Measurements from ENCODE around the gene CEP295NL.
A peak's percentile ranks its signal among the peaks of the same experiment; 100 is the strongest.
"Not testable (repeated sequence)": the region's sequence is repeated elsewhere in the genome, so short reads cannot be mapped to it uniquely, and the experiment has no call there.

CEP295NL gene

GRCh38 chr17:78905116-78905515 lies 2.1 kb upstream of the CEP295NL start:
- DNase-seq (ENCODE audit: low read depth) = no peak

GRCh38 chr17:78904371-78904770 lies 1.4 kb upstream of the CEP295NL start:
- DNase-seq (ENCODE audit: low read depth) = no peak

GRCh38 chr17:78902231-78902630 lies 770 bp downstream of the CEP295NL start:
- not testable (repeated sequence) for DNase-seq (ENCODE audit: low read depth)

- DNase-seq (ENCODE audit: low read depth) = no peak
Observed at GRCh38 chr17:78901806-78902205, 1.2 kb downstream of the CEP295NL start.

- no peak for DNase-seq (ENCODE audit: low read depth)
Observed at GRCh38 chr17:78900816-78901215, 2.2 kb downstream of the CEP295NL start.

- DNase-seq (ENCODE audit: low read depth) = peak; percentile 30
Observed at GRCh38 chr17:78899361-78900260, 3.4 kb downstream of the CEP295NL start.

GRCh38 chr17:78898947-78899346 lies 4.1 kb downstream of the CEP295NL start:
- DNase-seq (ENCODE audit: low read depth) = no peak

GRCh38 chr17:78898075-78898836 lies 4.7 kb downstream of the CEP295NL start:
- no peak for DNase-seq (ENCODE audit: low read depth)

- no peak for DNase-seq (ENCODE audit: low read depth)
Observed at GRCh38 chr17:78897664-78898047, 5.3 kb downstream of the CEP295NL start.

GRCh38 chr17:78896834-78897663 lies 6.0 kb downstream of the CEP295NL start:
- no peak for DNase-seq (ENCODE audit: low read depth)

GRCh38 chr17:78896091-78896833 lies 6.7 kb downstream of the CEP295NL start:
- no peak for DNase-seq (ENCODE audit: low read depth)

GRCh38 chr17:78895322-78895721 lies 7.7 kb downstream of the CEP295NL start:
- no peak for DNase-seq (ENCODE audit: low read depth)

- DNase-seq (ENCODE audit: low read depth) = no peak
Observed at GRCh38 chr17:78893684-78894083, 9.3 kb downstream of the CEP295NL start.

- no peak for DNase-seq (ENCODE audit: low read depth)
Observed at GRCh38 chr17:78892936-78893379, 10.0 kb downstream of the CEP295NL start.

- DNase-seq (ENCODE audit: low read depth) = no peak
Observed at GRCh38 chr17:78892520-78892919, 10.5 kb downstream of the CEP295NL start.

GRCh38 chr17:78892062-78892456 lies 10.9 kb downstream of the CEP295NL start:
- no peak for DNase-seq (ENCODE audit: low read depth)

- no peak for DNase-seq (ENCODE audit: low read depth)
Observed at GRCh38 chr17:78891406-78892061, 11.5 kb downstream of the CEP295NL start.

- no peak for DNase-seq (ENCODE audit: low read depth)
Observed at GRCh38 chr17:78890498-78890897, 12.5 kb downstream of the CEP295NL start.

- not testable (repeated sequence) for DNase-seq (ENCODE audit: low read depth)
Observed at GRCh38 chr17:78890096-78890495, 12.9 kb downstream of the CEP295NL start.

GRCh38 chr17:78889531-78889930 lies 13.5 kb downstream of the CEP295NL start:
- DNase-seq (ENCODE audit: low read depth) = no peak

Measured in iris pigment epithelial cell (primary cell).